Esophagus (tissue), 2 donors: ENCODE results near the gene SIRPA. TPM values are rescaled to one million over a fixed set of nuclear protein-coding genes. Genes with fewer than 3 reads are reported as not detected.
A peak's percentile ranks its signal among the peaks of the same experiment; 100 is the strongest.

Experiments
- H3K27ac ChIP-seq, 2 donors: one replicate each; pipeline ENCODE4 v1.5.1; 2013; ENCODE audit warnings: low read depth in 2 of 2, mild to moderate bottlenecking in 2 of 2, inconsistent platforms in 1 of 2, low read length in 1 of 2, moderate library complexity in 1 of 2
- H3K27me3 ChIP-seq, 2 donors: one replicate each; pipeline ENCODE4 v1.6.1; 2013; ENCODE audit warnings: low read length in 2 of 2, control low read depth in 1 of 2, mild to moderate bottlenecking in 1 of 2; ENCODE audit not compliant: insufficient read depth in 2 of 2, control insufficient read depth in 1 of 2
- H3K36me3 ChIP-seq, 2 donors: one replicate each; pipeline ENCODE4 v1.6.1; 2013; ENCODE audit warnings: low read length in 1 of 2; ENCODE audit not compliant: control insufficient read depth in 2 of 2, insufficient read depth in 2 of 2
- H3K4me1 ChIP-seq, 2 donors: one replicate each; pipeline ENCODE4 v1.6.1; 2013; ENCODE audit warnings: low read length in 1 of 2; ENCODE audit not compliant: control insufficient read depth in 2 of 2, insufficient read depth in 2 of 2
- H3K4me3 ChIP-seq, 2 donors: one replicate each; pipeline ENCODE4 v1.5.1; 2013; ENCODE audit warnings: low read length in 2 of 2, mild to moderate bottlenecking in 2 of 2, low read depth in 1 of 2, moderate library complexity in 1 of 2
- H3K9me3 ChIP-seq, 2 donors: one replicate each; pipeline ENCODE4 v1.6.1; 2013; ENCODE audit warnings: mild to moderate bottlenecking in 2 of 2, low read depth in 1 of 2, low read length in 1 of 2, moderate library complexity in 1 of 2; ENCODE audit not compliant: control insufficient read depth in 2 of 2, insufficient read depth in 1 of 2
- WGBS, 2 donors: extraction: QIAGEN DNeasy Blood & Tissue Kit; methylation state at CpG; one replicate each; pipeline ENCODE4 v1.1.7; 2013; 5-methylcytosine and 5-hydroxymethylcytosine counted together
- polyA plus RNA-seq, 2 donors: library from polyadenylated mRNA; stranded (reverse); fragments of 200-250 nt; gene quantifications; one replicate each; pipeline ENCODE4 v1.2.3, GENCODE V29; 2013
- donor health status: healthy with polysubstance abuse.
- donor health status: Bipolar disorder and iron deficiency.

SIRPA gene
- polyA plus RNA-seq, 2 donors = 5.1 to 7.9 TPM

- peak overlapping the region; percentile 82 to 87 for H3K27ac ChIP-seq
- H3K36me3 ChIP-seq = no peaks in the 10 kb centered on the region
- H3K4me1 ChIP-seq = peaks cover 7 to 10% of the 10 kb centered on the region in 2 donors
- WGBS, 2 donors = 13 to 14% methylated on average over 51 to 54 of the region's 54 CpGs
- no peaks in the 10 kb centered on the region for H3K9me3 ChIP-seq
- H3K27me3 ChIP-seq = no peaks in the 10 kb centered on the region
- peak overlapping the region; percentile 58 to 63 for H3K4me3 ChIP-seq
Observed at GRCh38 chr20:1893721-1894470, 1.3 kb upstream of the SIRPA start.

GRCh38 chr20:1894471-1894950, 696 bp upstream of the SIRPA start:
- no peaks in the 10 kb centered on the region for H3K27me3 ChIP-seq
- peak overlapping the region; percentile 82 to 87 for H3K27ac ChIP-seq
- H3K4me1 ChIP-seq = peaks cover 6 to 7% of the 10 kb centered on the region in 2 donors
- no peaks in the 10 kb centered on the region for H3K9me3 ChIP-seq
- no peaks in the 10 kb centered on the region for H3K36me3 ChIP-seq
- 0 to 1% methylated on average over 37 to 70 of the region's 70 CpGs for whole genome bisulfite sequencing, 2 donors
- peak overlapping the region; percentile 58 to 63 for H3K4me3 ChIP-seq

GRCh38 chr20:1895674-1896483, 672 bp downstream of the SIRPA start:
- WGBS, 2 donors = 20 to 22% methylated on average over 24 of the region's 24 CpGs
- H3K4me1 ChIP-seq = peaks cover 7% of the 10 kb centered on the region in 2 donors
- no peaks in the 10 kb centered on the region for H3K27me3 ChIP-seq

GRCh38 chr20:1896484-1897258, 1.5 kb downstream of the SIRPA start:
- Histone ChIP-seq H3K9me3 (no peaks in the 10 kb centered on the region), H3K27ac (no peak overlapping the region), H3K4me3 (peak overlapping the region; percentile 58 to 63), H3K36me3 (no peaks in the 10 kb centered on the region), H3K4me1 (peaks cover 7% of the 10 kb centered on the region in 2 donors), H3K27me3 (no peaks in the 10 kb centered on the region)
- WGBS, 2 donors = 72 to 73% methylated on average over 12 of the region's 12 CpGs

More at GRCh38 chr20:1895674-1896483, 672 bp downstream of the SIRPA start:
- peak overlapping the region; percentile 58 to 63 for H3K4me3 ChIP-seq
- no peaks in the 10 kb centered on the region for H3K9me3 ChIP-seq
- H3K36me3 ChIP-seq = no peaks in the 10 kb centered on the region
- H3K27ac ChIP-seq = peak overlapping the region; percentile 82 to 87

- no peaks in the 10 kb centered on the region for H3K36me3 ChIP-seq
- no peaks in the 10 kb centered on the region for H3K27me3 ChIP-seq
- H3K4me3 ChIP-seq = no peak overlapping the region
- peaks cover 7% of the 10 kb centered on the region in 2 donors for H3K4me1 ChIP-seq
- peak overlapping the region; percentile 63 to 79 for H3K27ac ChIP-seq
- 67 to 69% methylated on average over 2 of the region's 2 CpGs for WGBS, 2 donors
- no peaks in the 10 kb centered on the region for H3K9me3 ChIP-seq
Observed at GRCh38 chr20:1897541-1897940, 2.3 kb downstream of the SIRPA start.

- 39 to 43% methylated on average over 11 of the region's 11 CpGs for WGBS, 2 donors
- peaks cover 7% of the 10 kb centered on the region in 2 donors for H3K4me1 ChIP-seq
- no peaks in the 10 kb centered on the region for H3K36me3 ChIP-seq
- H3K4me3 ChIP-seq = no peak overlapping the region
- no peaks in the 10 kb centered on the region for H3K27me3 ChIP-seq
- H3K27ac ChIP-seq = peak overlapping the region; percentile 63 to 79
- H3K9me3 ChIP-seq = no peaks in the 10 kb centered on the region
Observed at GRCh38 chr20:1897965-1898464, 2.8 kb downstream of the SIRPA start.

- no peak overlapping the region for H3K4me3 ChIP-seq
- no peaks in the 10 kb centered on the region for H3K9me3 ChIP-seq
- peaks cover 5 to 7% of the 10 kb centered on the region in 2 donors for H3K4me1 ChIP-seq
- no peaks in the 10 kb centered on the region for H3K27me3 ChIP-seq
- peaks cover 0 to 2% of the 10 kb centered on the region in 2 donors for H3K36me3 ChIP-seq
- H3K27ac ChIP-seq = peak overlapping the region in 1 of 2 donors; percentile 33
- WGBS, 2 donors = 84 to 86% methylated on average over 15 of the region's 15 CpGs
Observed at GRCh38 chr20:1898482-1899240, 3.5 kb downstream of the SIRPA start.

GRCh38 chr20:1899241-1899525, 4.0 kb downstream of the SIRPA start:
- Histone ChIP-seq H3K4me1 (peaks cover 5 to 7% of the 10 kb centered on the region in 2 donors), H3K36me3 (peaks cover 0 to 2% of the 10 kb centered on the region in 2 donors), H3K4me3 (no peak overlapping the region), H3K9me3 (no peaks in the 10 kb centered on the region), H3K27ac (no peak overlapping the region), H3K27me3 (no peaks in the 10 kb centered on the region)
- 83 to 86% methylated on average over 6 of the region's 6 CpGs for WGBS, 2 donors
